GM12891 (cell line): Measurements from ENCODE around the gene COX19.

ENCODE experiments used
- PAX5 ChIP-seq: IDR thresholded peaks from 2 replicates; pipeline ENCODE4 v1.6.1; 2011; ENCODE audit warnings: low read length, moderate library complexity, mild to moderate bottlenecking; ENCODE audit not compliant: insufficient read depth, severe bottlenecking
- POLR2A ChIP-seq: IDR thresholded peaks from 2 replicates; pipeline ENCODE4 v1.6.1; 2011; ENCODE audit warnings: low read depth, low read length, control low read depth
- POLR2AphosphoS5 ChIP-seq: IDR thresholded peaks from 2 replicates; pipeline ENCODE4 v1.6.1; 2011; ENCODE audit warnings: low read depth, low read length, control low read depth
- POU2F2 ChIP-seq: IDR thresholded peaks from 2 replicates; pipeline ENCODE4 v1.6.1; 2011; ENCODE audit warnings: low read depth, mild to moderate bottlenecking, control low read depth, low read length, moderate library complexity
- SPI1 ChIP-seq: IDR thresholded peaks from 2 replicates; pipeline ENCODE4 v1.6.1; 2011; ENCODE audit warnings: low read depth, low read length, control low read depth
- TAF1 ChIP-seq: IDR thresholded peaks from 2 replicates; pipeline ENCODE4 v1.6.1; 2011; ENCODE audit warnings: low read depth, low read length, control low read depth

- no peak for TF ChIP-seq POLR2A
- TF ChIP-seq POLR2AphosphoS5, result no peak
- no peak for TF ChIP-seq TAF1
- no peak for TF ChIP-seq SPI1
- TF ChIP-seq POU2F2, result no peak
- TF ChIP-seq PAX5, result no peak
These were observed 46.0 kb upstream of the COX19 start for GRCh38 chr7:1021366-1021765.
